T follicular helper cell (primary cell): ENCODE measurements around the gene ANKS1A.
"Not testable (repeated sequence)": the region's sequence is repeated elsewhere in the genome, so short reads cannot be mapped to it uniquely, and the experiment has no call there.

ENCODE experiments used
- DNase-seq: peaks from one replicate; pipeline ENCODE4 v3.0.0-alpha.2; 2020; ENCODE audit warnings: low read depth

The ANKS1A gene

GRCh38 chr6:34885837-34886236 lies 3.2 kb upstream of the ANKS1A start:
- not testable (repeated sequence) for DNase-seq

GRCh38 chr6:34887753-34888513 lies 1.1 kb upstream of the ANKS1A start, which contains the start of gene TAF11:
TSS of gene TAF11 (minus strand) at chr6:34888042. CDS start at chr6:34887957, 85 bp downstream.
- peak; percentile 87 for DNase-seq

GRCh38 chr6:34888514-34888856 lies 570 bp upstream of the ANKS1A start:
- DNase-seq = no peak

- no peak for DNase-seq
Measured at GRCh38 chr6:34890533-34890925, 1.5 kb downstream of the ANKS1A start.

GRCh38 chr6:34891296-34891695 lies 2.2 kb downstream of the ANKS1A start:
- no peak for DNase-seq

GRCh38 chr6:34894693-34895092 lies 5.6 kb downstream of the ANKS1A start:
- no peak for DNase-seq

GRCh38 chr6:34897130-34897529 lies 8.1 kb downstream of the ANKS1A start:
- DNase-seq = no peak

- DNase-seq = no peak
Measured at GRCh38 chr6:34897716-34898115, 8.7 kb downstream of the ANKS1A start.

GRCh38 chr6:34899748-34900147 lies 10.7 kb downstream of the ANKS1A start:
- not testable (repeated sequence) for DNase-seq

GRCh38 chr6:34900321-34901031 lies 11.4 kb downstream of the ANKS1A start:
- DNase-seq = no peak

- no peak for DNase-seq
Measured at GRCh38 chr6:34901930-34902329, 12.9 kb downstream of the ANKS1A start.

- DNase-seq = no peak
Measured at GRCh38 chr6:34904990-34905613, 16.0 kb downstream of the ANKS1A start.

GRCh38 chr6:34906826-34907225 lies 17.8 kb downstream of the ANKS1A start:
- DNase-seq = no peak

GRCh38 chr6:34908194-34908593 lies 19.1 kb downstream of the ANKS1A start:
- no peak for DNase-seq

GRCh38 chr6:34909320-34909883 lies 20.3 kb downstream of the ANKS1A start:
- DNase-seq = no peak

GRCh38 chr6:34911822-34912221 lies 22.8 kb downstream of the ANKS1A start:
- DNase-seq = no peak

- DNase-seq = no peak
Measured at GRCh38 chr6:34912715-34913464, 23.8 kb downstream of the ANKS1A start.

- no peak for DNase-seq
Measured at GRCh38 chr6:34914358-34914757, 25.3 kb downstream of the ANKS1A start.

- DNase-seq = no peak
Measured at GRCh38 chr6:34916348-34916967, 27.4 kb downstream of the ANKS1A start.

- no peak for DNase-seq
Measured at GRCh38 chr6:34917626-34918285, 28.7 kb downstream of the ANKS1A start.

GRCh38 chr6:34919651-34920050 lies 30.6 kb downstream of the ANKS1A start:
- DNase-seq = no peak
